ENCODE results near the gene FSTL4. TPM values are rescaled to one million over a fixed set of nuclear protein-coding genes. Genes with fewer than 3 reads are reported as not detected.

The FSTL4 gene
- total RNA-seq, 2 donors from 2014 or later: 4.5 to 10.1 TPM

DNA sequence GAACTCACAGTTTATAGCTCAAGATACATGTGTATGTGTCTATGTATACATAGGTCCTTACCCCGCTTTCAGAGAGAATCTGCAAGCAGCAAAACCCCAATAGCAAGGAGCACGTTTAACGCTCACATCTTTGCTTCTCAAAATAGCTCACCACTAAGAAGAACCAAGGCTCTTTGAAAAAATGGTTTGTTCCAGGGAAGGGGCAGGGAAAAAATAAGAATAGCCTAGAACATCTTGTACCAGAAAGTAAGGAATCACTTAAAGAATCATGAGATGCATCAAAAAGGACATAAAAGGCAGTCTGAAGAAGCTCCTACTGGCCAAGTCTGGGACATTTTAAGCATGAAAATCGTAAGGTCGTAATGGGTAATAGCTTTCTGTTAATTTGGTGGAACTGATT is 196.4 kb downstream of the FSTL4 start:
- Histone ChIP-seq H3K27ac (no peak overlapping the region), H3K9me3 (no peaks in the 10 kb centered on the region), H3K4me1 (replicated peaks) (no peaks in the 10 kb centered on the region), H3K36me3 (no peaks in the 10 kb centered on the region), H3K27me3 (replicated peaks; ENCODE audit: insufficient read depth) (no peaks in the 10 kb centered on the region), H3K4me3 (no peak overlapping the region)
- WGBS: 91% methylated on average over 5 of the region's 5 CpGs
- DNase-seq (ENCODE audit: low spot score): no peak
- TF ChIP-seq CTCF (IDR thresholded peaks at IDR 0.05) (no peak), POLR2A (IDR thresholded peaks at IDR 0.05) (no peak), POLR2AphosphoS5 (IDR thresholded peaks at IDR 0.05) (no peak)
- intact Hi-C loops (cut with DNase I): loop anchor here (10.0 kb wide), 1 partner anchor 301 kb away; no protein-coding TSS in a partner anchor

DNA sequence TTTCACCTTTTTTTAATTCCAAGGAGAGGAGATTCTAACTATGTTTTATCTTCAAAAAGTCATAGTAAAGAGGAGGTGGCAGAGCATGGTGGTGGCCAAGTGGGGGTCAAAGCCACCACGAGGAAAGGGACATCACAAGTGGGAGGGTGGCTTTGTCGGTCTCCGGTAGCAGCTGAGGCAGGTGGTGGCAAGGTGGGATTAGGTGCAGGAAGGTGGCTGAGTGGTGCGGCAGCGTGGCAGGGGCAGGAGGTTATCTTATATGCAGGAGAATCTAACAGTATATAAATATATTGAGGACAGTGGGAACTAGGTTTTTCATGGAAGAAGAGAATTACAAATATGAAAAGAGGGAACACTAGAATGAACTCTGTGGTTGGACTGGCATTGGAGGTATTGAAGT is 196.8 kb downstream of the FSTL4 start:
- no peaks in the 10 kb centered on the region for H3K9me3 ChIP-seq
- TF ChIP-seq CTCF (IDR thresholded peaks at IDR 0.05) (no peak), POLR2AphosphoS5 (IDR thresholded peaks at IDR 0.05) (no peak), POLR2A (IDR thresholded peaks at IDR 0.05) (no peak)
- no peaks in the 10 kb centered on the region for H3K4me1 ChIP-seq (replicated peaks)
- H3K4me3 ChIP-seq: no peak overlapping the region
- DNase-seq (ENCODE audit: low spot score): no peak
- intact Hi-C loops (cut with DNase I): loop anchor here (10.0 kb wide), 1 partner anchor 301 kb away; no protein-coding TSS in a partner anchor
- no peaks in the 10 kb centered on the region for H3K36me3 ChIP-seq
- no peak overlapping the region for H3K27ac ChIP-seq
- H3K27me3 ChIP-seq (replicated peaks; ENCODE audit: insufficient read depth): no peaks in the 10 kb centered on the region
- WGBS: 89% methylated on average over 5 of the region's 5 CpGs

DNA sequence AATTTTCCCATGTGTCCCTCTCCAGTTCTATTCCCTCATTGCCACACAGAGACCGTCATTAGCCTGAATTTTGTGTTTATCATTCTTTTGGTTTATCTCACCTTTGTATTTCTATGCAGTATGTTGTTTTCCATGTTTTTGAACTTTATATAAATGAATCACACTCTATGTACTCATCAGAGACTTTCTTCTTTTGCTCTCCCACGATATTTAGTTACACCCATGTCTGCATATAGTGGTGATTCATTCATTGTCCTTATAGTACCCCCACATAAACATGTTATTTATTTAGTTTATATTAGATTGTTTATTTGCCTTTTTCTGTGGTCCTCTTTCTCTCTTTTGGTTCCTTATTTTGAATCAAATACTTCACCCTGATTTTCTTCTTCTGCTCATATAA is 199.7 kb downstream of the FSTL4 start:
- Histone ChIP-seq H3K27ac (no peak overlapping the region), H3K4me1 (replicated peaks) (no peaks in the 10 kb centered on the region), H3K9me3 (no peaks in the 10 kb centered on the region), H3K36me3 (no peaks in the 10 kb centered on the region), H3K4me3 (no peak overlapping the region), H3K27me3 (replicated peaks; ENCODE audit: insufficient read depth) (no peaks in the 10 kb centered on the region)
- intact Hi-C loops (cut with DNase I): loop anchor here (10.0 kb wide), 1 partner anchor 298 kb away; no protein-coding TSS in a partner anchor
- TF ChIP-seq POLR2AphosphoS5 (IDR thresholded peaks at IDR 0.05): no peak
- TF ChIP-seq CTCF (IDR thresholded peaks at IDR 0.05): no peak
- TF ChIP-seq POLR2A (IDR thresholded peaks at IDR 0.05): no peak
- WGBS: 89% methylated on average over 2 of the region's 2 CpGs
- DNase-seq (ENCODE audit: low spot score): no peak

GRCh38 chr5:133410335-133410828 is 202.0 kb downstream of the FSTL4 start:
- Histone ChIP-seq H3K9me3 (no peaks in the 10 kb centered on the region), H3K27ac (no peak overlapping the region), H3K4me1 (replicated peaks) (no peaks in the 10 kb centered on the region), H3K27me3 (replicated peaks; ENCODE audit: insufficient read depth) (no peaks in the 10 kb centered on the region), H3K36me3 (no peaks in the 10 kb centered on the region), H3K4me3 (no peak overlapping the region)
- WGBS: 88% methylated on average over 12 of the region's 12 CpGs
- no peak for TF ChIP-seq POLR2A (IDR thresholded peaks at IDR 0.05)
- no peak for TF ChIP-seq CTCF (IDR thresholded peaks at IDR 0.05)
- TF ChIP-seq POLR2AphosphoS5 (IDR thresholded peaks at IDR 0.05): no peak
- intact Hi-C loops (cut with DNase I): loop anchor here (10.0 kb wide), 1 partner anchor 296 kb away; no protein-coding TSS in a partner anchor
- no peak for DNase-seq (ENCODE audit: low spot score)

DNA sequence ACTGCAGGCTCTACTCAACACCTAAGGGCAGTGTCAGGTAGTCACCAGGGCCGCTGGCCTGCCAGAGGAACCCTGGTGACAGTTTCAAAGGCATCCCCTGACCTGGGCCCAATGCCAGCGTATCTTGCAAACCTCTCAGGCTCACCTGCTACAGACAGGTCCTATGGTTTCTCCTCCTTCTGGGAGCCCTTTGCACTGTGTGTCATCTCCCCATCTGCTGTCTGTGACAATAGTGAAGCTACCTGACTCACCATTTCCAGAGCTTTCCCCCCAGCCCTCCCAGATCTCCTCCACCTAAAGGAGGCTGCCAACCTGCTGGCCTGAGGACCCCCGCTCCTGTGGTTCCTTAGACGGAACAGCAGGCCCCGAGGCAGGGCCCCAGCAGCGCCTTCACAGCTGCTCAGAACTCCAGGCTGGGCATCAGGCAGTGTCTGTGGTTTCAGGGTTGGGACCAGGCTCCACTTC is 203.1 kb downstream of the FSTL4 start:
- Histone ChIP-seq H3K27me3 (replicated peaks; ENCODE audit: insufficient read depth) (no peaks in the 10 kb centered on the region), H3K36me3 (no peaks in the 10 kb centered on the region), H3K27ac (no peak overlapping the region), H3K4me1 (replicated peaks) (no peaks in the 10 kb centered on the region), H3K4me3 (no peak overlapping the region), H3K9me3 (no peaks in the 10 kb centered on the region)
- WGBS: 93% methylated on average over 6 of the region's 6 CpGs
- intact Hi-C loops (cut with DNase I): no loop called here
- no peak for DNase-seq (ENCODE audit: low spot score)
- no peak for TF ChIP-seq POLR2A (IDR thresholded peaks at IDR 0.05)
- TF ChIP-seq CTCF (IDR thresholded peaks at IDR 0.05): no peak
- no peak for TF ChIP-seq POLR2AphosphoS5 (IDR thresholded peaks at IDR 0.05)

Measured in prostate gland (tissue), 2 donors.